SJSA1 (cell line): ENCODE results near the gene PLB1. TPM values are rescaled to one million over a fixed set of nuclear protein-coding genes. Genes with fewer than 3 reads are reported as not detected.

Experiments
- DNase-seq, 2 experiments: peaks; one replicate each; pipeline ENCODE4 v3.0.0-alpha.2; 2015 to 2020; ENCODE audit warnings: low spot score in 2 of 2, low read depth in 1 of 2
- H3K27ac ChIP-seq: fragments of 250-450 bp; sonication (Bioruptor Pico); 2 replicates; pipeline ENCODE4 v1.5.1; 2020; ENCODE audit warnings: mild to moderate bottlenecking, moderate library complexity
- H3K27me3 ChIP-seq: fragments of 250-450 bp; sonication (Bioruptor Pico); replicated peaks from 2 replicates; pipeline ENCODE4 v1.5.1; 2020; ENCODE audit warnings: mild to moderate bottlenecking, moderate library complexity
- H3K36me3 ChIP-seq: fragments of 250-450 bp; sonication (Bioruptor Pico); 2 replicates; pipeline ENCODE4 v1.5.1; 2020; ENCODE audit warnings: mild to moderate bottlenecking
- H3K4me1 ChIP-seq: fragments of 250-450 bp; sonication (Bioruptor Pico); replicated peaks from 2 replicates; pipeline ENCODE4 v1.6.1; 2021; ENCODE audit warnings: mild to moderate bottlenecking
- H3K4me3 ChIP-seq: fragments of 250-450 bp; sonication (Bioruptor Pico); 2 replicates; pipeline ENCODE4 v1.5.1; 2020; ENCODE audit warnings: mild to moderate bottlenecking
- H3K9me3 ChIP-seq: fragments of 250-450 bp; sonication (Bioruptor Pico); replicated peaks from 2 replicates; pipeline ENCODE4 v1.5.1; 2020; ENCODE audit warnings: mild to moderate bottlenecking
- total RNA-seq: library from RNA; depleted of rRNA; stranded (reverse); fragments of >200 nt; shearing (Covaris generic); gene quantifications from 2 replicates; pipeline ENCODE4 v1.2.3, GENCODE V29; 2014; rRNA removed

The PLB1 gene
- 4.5 and 4.6 TPM in 2 replicates for total RNA-seq

- H3K27ac ChIP-seq = no peak within 1 kb of the TSS
- H3K27me3 ChIP-seq = no peaks in the 10 kb centered on the region
- peak in 1 of 2 experiments; percentile 16 for DNase-seq
- no peaks in the 10 kb centered on the region for H3K4me1 ChIP-seq
- no peak within 1 kb of the TSS for H3K4me3 ChIP-seq
- H3K9me3 ChIP-seq = no peaks in the 10 kb centered on the region
- H3K36me3 ChIP-seq = no peaks in the 10 kb centered on the region
Measured at GRCh38 chr2:28495551-28496250, at the start of gene PLB1. TSS of gene PLB1 (plus strand) at chr2:28496060. CDS start at chr2:28496115, 55 bp downstream.

- Histone ChIP-seq H3K27me3 (no peaks in the 10 kb centered on the region), H3K36me3 (no peaks in the 10 kb centered on the region), H3K9me3 (no peaks in the 10 kb centered on the region), H3K4me3 (no peak overlapping the region), H3K4me1 (peaks cover 66% of the 10 kb centered on the region), H3K27ac (peak overlapping the region; percentile 46)
- DNase-seq = no peak
Measured at GRCh38 chr2:28446531-28446930, 49.3 kb upstream of the PLB1 start.

GRCh38 chr2:28447086-28447485 is 48.8 kb upstream of the PLB1 start:
- DNase-seq = no peak
- H3K4me1 ChIP-seq = peaks cover 61% of the 10 kb centered on the region
- H3K4me3 ChIP-seq = no peak overlapping the region
- no peaks in the 10 kb centered on the region for H3K27me3 ChIP-seq
- no peak overlapping the region for H3K27ac ChIP-seq
- H3K36me3 ChIP-seq = no peaks in the 10 kb centered on the region
- H3K9me3 ChIP-seq = no peaks in the 10 kb centered on the region

- Histone ChIP-seq H3K36me3 (no peaks in the 10 kb centered on the region), H3K27ac (peak overlapping the region; percentile 75), H3K4me1 (peaks cover 58% of the 10 kb centered on the region), H3K27me3 (no peaks in the 10 kb centered on the region), H3K9me3 (no peaks in the 10 kb centered on the region), H3K4me3 (no peak overlapping the region)
- DNase-seq = no peak
Measured at GRCh38 chr2:28447943-28448792, 47.7 kb upstream of the PLB1 start.

GRCh38 chr2:28448793-28449100 is 47.1 kb upstream of the PLB1 start:
- peaks cover 58% of the 10 kb centered on the region for H3K4me1 ChIP-seq
- peak overlapping the region; percentile 75 for H3K27ac ChIP-seq
- no peaks in the 10 kb centered on the region for H3K9me3 ChIP-seq
- DNase-seq = no peak
- H3K4me3 ChIP-seq = no peak overlapping the region
- no peaks in the 10 kb centered on the region for H3K27me3 ChIP-seq
- no peaks in the 10 kb centered on the region for H3K36me3 ChIP-seq

GRCh38 chr2:28449126-28449487 is 46.8 kb upstream of the PLB1 start:
- peak overlapping the region; percentile 75 for H3K27ac ChIP-seq
- no peaks in the 10 kb centered on the region for H3K36me3 ChIP-seq
- H3K4me3 ChIP-seq = no peak overlapping the region
- no peak for DNase-seq
- H3K4me1 ChIP-seq = peaks cover 58% of the 10 kb centered on the region
- H3K27me3 ChIP-seq = no peaks in the 10 kb centered on the region
- no peaks in the 10 kb centered on the region for H3K9me3 ChIP-seq

- H3K9me3 ChIP-seq = no peaks in the 10 kb centered on the region
- DNase-seq = peak; percentile 75 to 76
- peaks cover 63% of the 10 kb centered on the region for H3K4me1 ChIP-seq
- H3K4me3 ChIP-seq = no peak overlapping the region
- H3K36me3 ChIP-seq = no peaks in the 10 kb centered on the region
- no peaks in the 10 kb centered on the region for H3K27me3 ChIP-seq
- peak overlapping the region; percentile 75 for H3K27ac ChIP-seq
Measured at GRCh38 chr2:28449488-28450395, 46.1 kb upstream of the PLB1 start.

- DNase-seq = no peak
- Histone ChIP-seq H3K27ac (no peak overlapping the region), H3K27me3 (no peaks in the 10 kb centered on the region), H3K9me3 (no peaks in the 10 kb centered on the region), H3K4me3 (no peak overlapping the region), H3K4me1 (peaks cover 50% of the 10 kb centered on the region), H3K36me3 (no peaks in the 10 kb centered on the region)
Measured at GRCh38 chr2:28450901-28451565, 44.8 kb upstream of the PLB1 start.

GRCh38 chr2:28451793-28452533 is 43.9 kb upstream of the PLB1 start:
- H3K27me3 ChIP-seq = no peaks in the 10 kb centered on the region
- no peak overlapping the region for H3K4me3 ChIP-seq
- H3K27ac ChIP-seq = no peak overlapping the region
- H3K36me3 ChIP-seq = no peaks in the 10 kb centered on the region
- no peaks in the 10 kb centered on the region for H3K9me3 ChIP-seq
- peaks cover 41% of the 10 kb centered on the region for H3K4me1 ChIP-seq
- no peak for DNase-seq

- Histone ChIP-seq H3K27ac (no peak overlapping the region), H3K4me3 (no peak overlapping the region), H3K27me3 (no peaks in the 10 kb centered on the region), H3K36me3 (no peaks in the 10 kb centered on the region), H3K9me3 (no peaks in the 10 kb centered on the region), H3K4me1 (peaks cover 34% of the 10 kb centered on the region)
- peak; percentile 58 to 74 for DNase-seq
Measured at GRCh38 chr2:28452534-28453081, 43.3 kb upstream of the PLB1 start.

- no peak for DNase-seq
- H3K36me3 ChIP-seq = no peaks in the 10 kb centered on the region
Measured at GRCh38 chr2:28453396-28453795, 42.5 kb upstream of the PLB1 start.

GRCh38 chr2:28454016-28454930 is 41.6 kb upstream of the PLB1 start:
- DNase-seq = no peak
- no peaks in the 10 kb centered on the region for H3K9me3 ChIP-seq
- no peak overlapping the region for H3K27ac ChIP-seq
- H3K27me3 ChIP-seq = no peaks in the 10 kb centered on the region
- no peak overlapping the region for H3K4me3 ChIP-seq
- H3K36me3 ChIP-seq = no peaks in the 10 kb centered on the region
- H3K4me1 ChIP-seq = peaks cover 18% of the 10 kb centered on the region

More at GRCh38 chr2:28453396-28453795, 42.5 kb upstream of the PLB1 start:
- H3K27me3 ChIP-seq = no peaks in the 10 kb centered on the region
- peaks cover 26% of the 10 kb centered on the region for H3K4me1 ChIP-seq
- H3K27ac ChIP-seq = no peak overlapping the region
- H3K4me3 ChIP-seq = no peak overlapping the region
- H3K9me3 ChIP-seq = no peaks in the 10 kb centered on the region
